Measurements from ENCODE around the gene CDKAL1. TPM values are rescaled to one million over a fixed set of nuclear protein-coding genes. Genes with fewer than 3 reads are reported as not detected.
"Not testable (repeated sequence)": the region's sequence is repeated elsewhere in the genome, so short reads cannot be mapped to it uniquely, and the experiment has no call there.

The CDKAL1 gene
- total RNA-seq, 1 experiment from 2014 or later: 21.8 TPM

DNA sequence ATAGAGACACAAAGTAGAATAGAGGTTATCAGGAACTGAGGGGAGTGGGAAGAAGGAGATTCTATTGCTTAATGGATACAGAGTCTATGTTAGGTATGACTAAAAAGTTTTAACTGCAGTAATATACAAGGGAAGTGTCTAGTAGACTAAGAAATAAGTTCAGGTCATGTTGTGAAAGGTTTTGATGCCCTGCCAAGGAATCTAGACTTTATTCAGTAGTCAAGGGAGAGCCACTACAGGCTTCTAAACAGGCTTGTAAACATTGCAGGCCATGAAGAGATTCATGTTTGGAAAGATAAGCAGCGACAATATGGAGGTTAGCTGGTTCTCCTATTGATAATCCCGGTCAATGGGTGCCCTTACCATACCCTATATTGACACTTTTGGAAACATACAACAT lies 706.5 kb downstream of the CDKAL1 start:
- Histone ChIP-seq H3K36me3 (no peaks in the 10 kb centered on the region), H3K27me3 (no peaks in the 10 kb centered on the region), H3K9me3 (replicated peaks) (no peaks in the 10 kb centered on the region), H3K27ac (no peak overlapping the region), H3K4me3 (no peak overlapping the region), H3K4me1 (no peaks in the 10 kb centered on the region)
- DNase-seq: no peak

DNA sequence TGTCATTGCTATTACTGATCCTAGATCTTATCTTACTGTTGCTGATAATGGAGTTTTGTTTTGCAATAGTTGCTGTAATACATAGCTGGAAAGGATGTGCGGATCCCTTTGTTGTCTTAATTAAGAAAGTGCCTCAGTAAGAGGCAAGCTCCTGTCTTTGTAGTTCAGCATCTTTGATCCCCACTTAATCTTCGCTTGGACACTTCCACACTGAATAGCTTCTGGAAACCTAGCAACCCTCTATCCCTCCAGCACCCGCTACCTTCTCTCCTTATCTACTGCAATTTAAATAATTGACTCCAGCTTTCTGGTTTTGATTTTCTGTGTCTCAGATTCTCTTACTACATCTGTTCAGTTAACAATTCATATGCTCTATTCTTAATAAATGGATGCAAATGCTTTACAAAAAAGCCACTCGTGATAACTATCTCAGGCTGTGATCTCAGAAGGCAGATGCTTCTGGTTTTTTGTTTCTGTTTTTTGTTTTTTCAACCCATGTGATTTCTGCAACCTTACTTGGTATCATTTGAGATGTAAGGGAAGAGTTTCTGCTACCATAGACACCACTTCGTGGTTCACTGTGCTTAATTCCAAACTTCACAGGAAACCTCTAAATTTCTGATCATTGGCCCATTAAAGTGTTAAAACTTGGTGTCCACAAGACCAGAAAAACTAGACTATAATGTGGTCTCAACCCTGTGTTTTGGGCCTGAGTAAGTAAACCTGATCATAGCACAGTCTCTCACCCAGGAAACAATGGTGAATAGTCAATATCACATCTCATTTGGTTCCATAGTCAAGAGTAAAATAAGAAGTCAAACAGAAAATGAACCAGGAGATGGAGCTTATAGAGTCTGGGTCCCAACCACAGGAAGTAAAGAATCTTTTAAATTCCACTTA lies 707.2 kb downstream of the CDKAL1 start:
- H3K36me3 ChIP-seq: no peaks in the 10 kb centered on the region
- no peak overlapping the region for H3K27ac ChIP-seq
- no peak overlapping the region for H3K4me3 ChIP-seq
- DNase-seq: no peak
- no peaks in the 10 kb centered on the region for H3K27me3 ChIP-seq
- no peaks in the 10 kb centered on the region for H3K4me1 ChIP-seq
- no peaks in the 10 kb centered on the region for H3K9me3 ChIP-seq (replicated peaks)

GRCh38 chr6:21244897-21245470 lies 710.7 kb downstream of the CDKAL1 start:
- Histone ChIP-seq H3K27ac (no peak overlapping the region), H3K4me3 (no peak overlapping the region), H3K9me3 (replicated peaks) (no peaks in the 10 kb centered on the region), H3K27me3 (no peaks in the 10 kb centered on the region), H3K4me1 (no peaks in the 10 kb centered on the region), H3K36me3 (no peaks in the 10 kb centered on the region)
- no peak for DNase-seq

DNA sequence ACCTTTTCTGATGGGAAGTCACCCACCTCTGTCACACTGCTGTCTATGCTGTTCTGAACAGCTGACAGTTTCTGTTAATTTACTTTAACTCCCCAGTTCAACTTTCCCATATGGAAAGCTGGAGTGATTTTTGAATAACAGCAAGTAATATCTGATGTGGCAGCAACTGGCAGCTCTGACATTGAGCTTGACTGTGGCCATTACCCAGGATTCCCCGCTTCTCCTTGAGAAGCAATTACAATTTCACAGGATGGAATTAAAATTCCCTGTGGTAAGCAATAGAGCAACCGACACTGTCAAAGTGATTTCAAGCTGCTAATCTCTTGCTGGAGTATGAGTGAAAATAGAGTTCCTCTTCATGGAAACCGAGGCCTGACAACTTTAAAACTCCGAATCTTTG lies 711.2 kb downstream of the CDKAL1 start:
- H3K36me3 ChIP-seq: no peaks in the 10 kb centered on the region
- H3K27ac ChIP-seq: no peak overlapping the region
- no peaks in the 10 kb centered on the region for H3K27me3 ChIP-seq
- no peak overlapping the region for H3K4me3 ChIP-seq
- H3K9me3 ChIP-seq (replicated peaks): no peaks in the 10 kb centered on the region
- H3K4me1 ChIP-seq: no peaks in the 10 kb centered on the region
- no peak for DNase-seq

DNA sequence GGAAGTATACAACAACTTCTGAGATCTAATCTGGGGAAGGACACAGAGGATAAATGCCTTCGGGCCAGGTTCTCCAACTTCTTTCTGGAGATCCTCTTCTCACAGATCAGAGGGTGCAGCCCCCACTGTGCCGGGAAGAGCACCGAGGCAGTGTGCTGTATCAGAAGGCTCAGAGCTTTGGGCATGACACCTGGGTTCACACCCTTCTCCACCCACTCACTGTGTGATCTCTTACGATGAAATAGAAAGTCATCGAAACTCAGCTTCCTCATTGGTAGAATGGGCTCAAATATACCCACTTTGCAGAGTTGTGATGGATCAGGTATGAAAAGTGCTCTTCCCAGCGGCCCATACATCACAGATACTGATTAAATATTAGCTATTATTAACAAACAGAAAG lies 711.8 kb downstream of the CDKAL1 start:
- Histone ChIP-seq H3K4me3 (no peak overlapping the region), H3K27ac (no peak overlapping the region), H3K27me3 (no peaks in the 10 kb centered on the region), H3K9me3 (replicated peaks) (no peaks in the 10 kb centered on the region), H3K36me3 (no peaks in the 10 kb centered on the region), H3K4me1 (no peaks in the 10 kb centered on the region)
- DNase-seq: no peak

- H3K27ac ChIP-seq; H3K9me3 ChIP-seq (replicated peaks); DNase-seq; H3K4me1 ChIP-seq; H3K4me3 ChIP-seq; H3K27me3 ChIP-seq; H3K36me3 ChIP-seq: not testable (repeated sequence)
Observed at GRCh38 chr6:21254460-21254859, 720.2 kb downstream of the CDKAL1 start.

- H3K4me3 ChIP-seq: no peak overlapping the region
- no peaks in the 10 kb centered on the region for H3K4me1 ChIP-seq
Observed at GRCh38 chr6:21256197-21256596, 721.9 kb downstream of the CDKAL1 start.

DNA sequence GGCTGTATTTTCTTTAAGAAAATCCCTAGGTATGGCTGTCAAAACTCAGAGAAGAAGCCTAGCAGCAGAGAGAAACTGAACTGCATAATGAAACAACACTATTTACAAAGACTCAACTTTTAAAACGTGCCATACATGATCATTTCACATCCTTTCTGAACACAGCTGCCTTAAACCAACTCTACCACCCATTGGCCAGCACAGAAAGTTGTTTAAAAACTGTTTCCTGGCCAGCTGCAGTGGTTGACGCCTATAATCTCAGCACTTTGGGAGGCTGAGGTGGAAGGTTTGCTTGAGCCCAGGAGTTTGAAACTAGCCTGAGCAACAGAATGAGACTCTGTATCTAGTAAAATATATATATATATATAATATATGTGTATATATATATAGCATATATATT lies 722.9 kb downstream of the CDKAL1 start:
- H3K9me3 ChIP-seq (replicated peaks): no peaks in the 10 kb centered on the region
- H3K27me3 ChIP-seq: no peaks in the 10 kb centered on the region
- no peaks in the 10 kb centered on the region for H3K36me3 ChIP-seq
- no peaks in the 10 kb centered on the region for H3K4me1 ChIP-seq
- H3K27ac ChIP-seq: no peak overlapping the region
- DNase-seq: no peak
- no peak overlapping the region for H3K4me3 ChIP-seq

More at GRCh38 chr6:21256197-21256596, 721.9 kb downstream of the CDKAL1 start:
- no peaks in the 10 kb centered on the region for H3K27me3 ChIP-seq
- H3K27ac ChIP-seq: no peak overlapping the region
- H3K36me3 ChIP-seq: no peaks in the 10 kb centered on the region
- H3K9me3 ChIP-seq (replicated peaks): no peaks in the 10 kb centered on the region
- DNase-seq: no peak

- no peak overlapping the region for H3K27ac ChIP-seq
- no peak for DNase-seq
- no peaks in the 10 kb centered on the region for H3K27me3 ChIP-seq
- H3K36me3 ChIP-seq: no peaks in the 10 kb centered on the region
- H3K4me3 ChIP-seq: no peak overlapping the region
- H3K4me1 ChIP-seq: no peaks in the 10 kb centered on the region
- H3K9me3 ChIP-seq (replicated peaks): no peaks in the 10 kb centered on the region
Observed at GRCh38 chr6:21258665-21259064, 724.4 kb downstream of the CDKAL1 start.

DNA sequence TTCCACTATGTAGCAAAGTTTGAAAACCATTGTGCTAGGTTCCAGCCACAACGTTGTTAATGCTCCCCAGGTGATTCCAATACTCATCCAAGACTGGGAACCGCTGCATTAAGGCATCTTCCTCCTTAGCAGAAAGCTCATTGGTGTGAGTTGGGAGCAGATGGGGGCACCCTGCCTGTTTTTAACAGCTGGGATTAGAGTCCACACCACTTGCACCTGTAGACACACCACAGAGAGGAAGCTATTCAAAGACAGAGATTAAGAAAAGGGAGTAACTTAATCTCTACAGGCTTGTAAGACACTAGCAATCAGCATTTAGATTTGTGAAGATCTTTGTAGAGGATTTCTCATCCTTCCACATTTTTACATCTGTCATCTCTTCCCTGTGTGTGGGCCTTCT lies 725.4 kb downstream of the CDKAL1 start:
- H3K36me3 ChIP-seq: no peaks in the 10 kb centered on the region
- DNase-seq: no peak
- H3K4me3 ChIP-seq: no peak overlapping the region

DNA sequence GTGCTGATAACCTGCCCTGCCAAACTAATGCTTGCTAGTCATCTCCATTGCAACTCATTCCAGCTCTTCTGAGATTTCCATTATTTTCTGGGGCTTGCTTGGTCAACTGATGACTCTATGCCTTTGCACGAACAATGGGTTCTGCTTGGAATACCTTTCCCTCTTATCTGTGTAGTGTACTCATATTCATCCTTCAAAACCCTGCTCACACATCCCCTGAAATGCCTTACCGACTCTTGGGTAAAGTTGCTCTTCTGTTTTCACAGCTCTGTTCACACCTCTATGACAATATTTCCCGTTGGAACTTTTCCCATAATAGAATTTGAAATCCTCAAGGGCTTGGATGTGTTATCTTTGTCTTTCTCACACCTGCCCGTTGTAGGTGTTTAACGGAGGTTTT lies 728.2 kb downstream of the CDKAL1 start:
- H3K27me3 ChIP-seq: no peaks in the 10 kb centered on the region
- H3K4me3 ChIP-seq: no peak overlapping the region
- H3K9me3 ChIP-seq (replicated peaks): no peaks in the 10 kb centered on the region
- no peaks in the 10 kb centered on the region for H3K36me3 ChIP-seq
- no peaks in the 10 kb centered on the region for H3K4me1 ChIP-seq
- DNase-seq: no peak
- no peak overlapping the region for H3K27ac ChIP-seq

More for the DNA sequence above, 725.4 kb downstream of the CDKAL1 start:
- Histone ChIP-seq H3K9me3 (replicated peaks) (no peaks in the 10 kb centered on the region), H3K4me1 (no peaks in the 10 kb centered on the region), H3K27me3 (no peaks in the 10 kb centered on the region), H3K27ac (no peak overlapping the region)

- H3K4me1 ChIP-seq: no peaks in the 10 kb centered on the region
- no peak overlapping the region for H3K4me3 ChIP-seq
- DNase-seq: peak; percentile 4 to 9
- no peak overlapping the region for H3K27ac ChIP-seq
- H3K36me3 ChIP-seq: no peaks in the 10 kb centered on the region
- H3K27me3 ChIP-seq: no peaks in the 10 kb centered on the region
- no peaks in the 10 kb centered on the region for H3K9me3 ChIP-seq (replicated peaks)
Observed at GRCh38 chr6:21263531-21264287, 729.5 kb downstream of the CDKAL1 start.

DNA sequence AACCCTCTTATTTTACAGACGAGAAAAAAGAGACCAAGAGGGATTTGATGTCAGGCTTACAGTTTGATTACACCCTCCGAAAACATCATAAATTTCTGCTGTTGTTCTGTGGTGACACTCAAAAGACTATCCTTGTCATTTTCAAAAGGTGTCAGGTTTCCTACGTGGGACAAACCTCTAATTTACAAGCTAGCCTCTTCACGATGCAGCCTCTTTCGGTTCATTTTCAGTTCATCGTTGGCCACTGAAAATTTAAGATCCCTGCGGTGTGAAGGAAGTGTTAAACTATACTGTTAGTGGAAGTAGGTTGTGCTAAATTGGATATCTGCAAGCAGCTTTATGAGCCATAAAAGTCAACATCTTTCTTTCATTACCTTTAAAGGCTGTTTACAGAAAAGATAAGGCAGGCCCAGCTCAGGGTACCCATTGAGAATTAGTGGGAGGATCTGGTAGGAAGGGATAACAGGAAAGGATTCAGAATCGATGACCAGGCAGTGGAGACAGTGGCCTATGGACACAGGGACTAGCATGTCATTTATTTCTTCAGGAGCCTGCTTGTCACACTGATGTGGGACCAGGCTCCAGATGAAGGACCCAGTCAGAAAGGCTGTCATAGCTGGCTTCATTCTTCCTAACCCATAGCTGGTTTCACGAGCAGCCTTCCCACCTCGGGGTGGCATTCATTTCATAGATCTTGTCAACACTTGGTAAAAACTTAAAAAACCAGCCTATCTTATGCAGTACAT lies 730.2 kb downstream of the CDKAL1 start:
- Histone ChIP-seq H3K36me3 (no peaks in the 10 kb centered on the region), H3K9me3 (replicated peaks) (no peaks in the 10 kb centered on the region), H3K27me3 (no peaks in the 10 kb centered on the region), H3K4me1 (no peaks in the 10 kb centered on the region), H3K4me3 (no peak overlapping the region), H3K27ac (no peak overlapping the region)
- DNase-seq: no peak

DNA sequence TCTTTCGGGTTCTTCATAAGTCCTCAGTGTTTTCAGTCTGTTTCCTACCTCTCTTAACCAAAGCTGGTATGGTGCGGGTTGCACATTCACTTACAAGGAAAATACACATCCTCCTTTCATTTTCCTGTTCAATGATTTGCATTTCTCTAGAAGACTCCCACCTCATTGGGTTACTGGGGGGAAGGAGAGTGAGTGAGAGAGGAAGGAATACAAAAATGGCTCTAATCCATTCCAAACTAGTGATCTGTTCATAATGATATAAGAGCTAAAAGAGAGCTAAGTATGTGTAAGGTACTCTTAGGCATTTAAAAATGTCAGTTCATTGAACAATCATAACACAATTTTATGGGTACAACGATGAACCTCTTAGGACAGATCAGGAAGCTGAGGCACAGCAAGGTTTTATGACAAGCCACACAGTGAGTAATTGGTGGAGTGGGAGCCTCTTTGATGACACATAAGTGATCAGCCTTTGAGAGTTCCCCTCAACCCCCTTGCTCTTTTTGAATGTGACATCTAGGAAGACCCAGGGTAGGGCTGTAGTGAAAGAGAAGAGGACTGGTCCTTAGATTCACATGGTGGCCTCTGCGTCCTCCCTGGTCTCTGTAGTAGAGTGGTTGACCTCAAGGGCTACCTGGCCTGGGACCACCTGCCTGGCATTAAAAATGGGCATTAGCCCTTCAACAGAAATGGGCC lies 730.9 kb downstream of the CDKAL1 start:
- no peak overlapping the region for H3K27ac ChIP-seq
- H3K27me3 ChIP-seq: no peaks in the 10 kb centered on the region
- H3K4me3 ChIP-seq: no peak overlapping the region
- no peaks in the 10 kb centered on the region for H3K4me1 ChIP-seq
- H3K9me3 ChIP-seq (replicated peaks): no peaks in the 10 kb centered on the region
- H3K36me3 ChIP-seq: no peaks in the 10 kb centered on the region
- no peak for DNase-seq
